ENCODE data around the gene ADARB2.

ADARB2 gene

GRCh38 chr10:1233031-1233430 is 504.3 kb downstream of the ADARB2 start:
- no peaks in the 10 kb centered on the region for H3K27me3 ChIP-seq (ENCODE audit: control insufficient read depth, low read length)
- H3K79me2 ChIP-seq (ENCODE audit: control insufficient read depth, low read length), result no peaks in the 10 kb centered on the region
- H3K4me1 ChIP-seq (ENCODE audit: control insufficient read depth, low read length), result no peaks in the 10 kb centered on the region
- H4K20me1 ChIP-seq (ENCODE audit: control insufficient read depth, insufficient read depth, low read depth, low read length), result no peaks in the 10 kb centered on the region
- TF ChIP-seq EZH2phosphoT487 (IDR thresholded peaks at IDR 0.05; ENCODE audit: borderline replicate concordance, low read length) (no peak), CTCF (IDR thresholded peaks at IDR 0.05; ENCODE audit: low read depth, low read length, poor library complexity, severe bottlenecking) (no peak)
- no peak overlapping the region for H3K27ac ChIP-seq (ENCODE audit: low read depth, low read length)
- H3K36me3 ChIP-seq (ENCODE audit: control insufficient read depth, low read length), result no peaks in the 10 kb centered on the region
- no peaks in the 10 kb centered on the region for H3F3A ChIP-seq (ENCODE audit: control insufficient read depth, insufficient read depth)
- no peaks in the 10 kb centered on the region for H3K9me3 ChIP-seq (ENCODE audit: control insufficient read depth, insufficient read depth, low read length)
- H3K9me2 ChIP-seq (replicated peaks; ENCODE audit: control insufficient read depth, low read length), result no peaks in the 10 kb centered on the region
- no peak overlapping the region for H3K4me2 ChIP-seq (ENCODE audit: low read length)
- H3K4me3 ChIP-seq (ENCODE audit: low read length), result no peak overlapping the region

GRCh38 chr10:1232164-1232911 is 505.0 kb downstream of the ADARB2 start:
- Histone ChIP-seq H3K4me1 (ENCODE audit: control insufficient read depth, low read length) (no peaks in the 10 kb centered on the region), H3K79me2 (ENCODE audit: control insufficient read depth, low read length) (no peaks in the 10 kb centered on the region), H3F3A (ENCODE audit: control insufficient read depth, insufficient read depth) (no peaks in the 10 kb centered on the region), H3K4me2 (ENCODE audit: low read length) (no peak overlapping the region), H3K4me3 (ENCODE audit: low read length) (no peak overlapping the region), H4K20me1 (ENCODE audit: control insufficient read depth, insufficient read depth, low read depth, low read length) (no peaks in the 10 kb centered on the region), H3K27me3 (ENCODE audit: control insufficient read depth, low read length) (no peaks in the 10 kb centered on the region), H3K9me3 (ENCODE audit: control insufficient read depth, insufficient read depth, low read length) (no peaks in the 10 kb centered on the region), H3K27ac (ENCODE audit: low read depth, low read length) (no peak overlapping the region), H3K36me3 (ENCODE audit: control insufficient read depth, low read length) (no peaks in the 10 kb centered on the region), H3K9me2 (replicated peaks; ENCODE audit: control insufficient read depth, low read length) (no peaks in the 10 kb centered on the region)
- TF ChIP-seq EZH2phosphoT487 (IDR thresholded peaks at IDR 0.05; ENCODE audit: borderline replicate concordance, low read length) (no peak), CTCF (IDR thresholded peaks at IDR 0.05; ENCODE audit: low read depth, low read length, poor library complexity, severe bottlenecking) (no peak)

GRCh38 chr10:1230592-1231275 is 506.6 kb downstream of the ADARB2 start:
- Histone ChIP-seq H3F3A (ENCODE audit: control insufficient read depth, insufficient read depth) (no peaks in the 10 kb centered on the region), H3K4me3 (ENCODE audit: low read length) (no peak overlapping the region), H3K4me1 (ENCODE audit: control insufficient read depth, low read length) (no peaks in the 10 kb centered on the region), H3K9me3 (ENCODE audit: control insufficient read depth, insufficient read depth, low read length) (no peaks in the 10 kb centered on the region), H3K27ac (ENCODE audit: low read depth, low read length) (no peak overlapping the region), H3K27me3 (ENCODE audit: control insufficient read depth, low read length) (no peaks in the 10 kb centered on the region), H3K36me3 (ENCODE audit: control insufficient read depth, low read length) (no peaks in the 10 kb centered on the region), H3K9me2 (replicated peaks; ENCODE audit: control insufficient read depth, low read length) (no peaks in the 10 kb centered on the region), H3K79me2 (ENCODE audit: control insufficient read depth, low read length) (no peaks in the 10 kb centered on the region), H3K4me2 (ENCODE audit: low read length) (no peak overlapping the region), H4K20me1 (ENCODE audit: control insufficient read depth, insufficient read depth, low read depth, low read length) (no peaks in the 10 kb centered on the region)
- TF ChIP-seq CTCF (IDR thresholded peaks at IDR 0.05; ENCODE audit: low read depth, low read length, poor library complexity, severe bottlenecking) (no peak), EZH2phosphoT487 (IDR thresholded peaks at IDR 0.05; ENCODE audit: borderline replicate concordance, low read length) (no peak)

Data from DOHH2 (cell line).